HT1080 (cell line): ENCODE measurements around the gene RTN4R. TPM values are rescaled to one million over a fixed set of nuclear protein-coding genes. Genes with fewer than 3 reads are reported as not detected.

Source experiments
- DNase-seq: peaks from one replicate; pipeline ENCODE4 v3.0.0-alpha.2; 2015; ENCODE audit warnings: low read depth
- total RNA-seq: library from RNA; depleted of rRNA; stranded (reverse); fragments of >200 nt; shearing (Covaris generic); gene quantifications from 2 replicates; pipeline ENCODE4 v1.2.3, GENCODE V29; 2014

The RTN4R gene
- total RNA-seq, 1 experiment from 2014 or later, result 4.9 TPM

DNA sequence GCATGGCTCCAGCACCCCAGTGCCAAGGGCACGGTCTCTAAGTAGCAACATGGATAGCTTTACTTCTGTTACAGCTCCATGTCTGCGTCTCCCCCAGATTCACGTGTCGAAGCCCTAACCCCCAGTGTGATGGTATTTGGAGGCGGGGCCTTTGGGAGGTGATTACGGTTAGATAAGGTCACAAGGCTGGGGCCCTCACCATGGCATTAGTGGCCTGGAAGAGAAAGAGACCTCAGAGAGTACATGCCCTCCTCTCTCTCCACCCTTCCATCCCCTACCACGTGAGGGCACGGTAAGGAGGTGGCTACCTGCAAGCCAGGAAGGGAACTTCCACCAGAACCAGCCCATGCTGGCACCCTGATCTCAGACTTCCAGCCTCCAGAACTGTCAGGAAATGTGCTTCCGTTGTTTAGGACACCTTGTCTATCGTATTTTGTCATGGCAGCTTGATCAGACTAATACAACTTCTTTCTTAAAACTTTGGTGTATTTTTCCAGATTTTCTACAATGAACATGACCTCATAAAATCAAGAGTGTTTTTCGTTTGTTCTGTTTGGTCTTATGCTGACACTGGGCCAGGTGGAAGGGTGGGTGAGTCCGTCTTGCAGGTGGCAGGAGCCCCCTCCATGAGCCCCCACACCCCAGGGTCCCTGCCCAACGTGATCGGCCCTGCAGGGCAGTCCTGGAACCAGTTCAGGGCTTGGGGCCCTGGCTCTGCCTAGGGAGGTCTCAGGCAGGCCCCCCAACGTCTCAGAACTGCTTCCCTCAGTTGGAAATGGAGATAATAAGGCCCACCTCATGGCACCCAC is 10.7 kb downstream of the RTN4R start:
- DNase-seq, result no peak

DNA sequence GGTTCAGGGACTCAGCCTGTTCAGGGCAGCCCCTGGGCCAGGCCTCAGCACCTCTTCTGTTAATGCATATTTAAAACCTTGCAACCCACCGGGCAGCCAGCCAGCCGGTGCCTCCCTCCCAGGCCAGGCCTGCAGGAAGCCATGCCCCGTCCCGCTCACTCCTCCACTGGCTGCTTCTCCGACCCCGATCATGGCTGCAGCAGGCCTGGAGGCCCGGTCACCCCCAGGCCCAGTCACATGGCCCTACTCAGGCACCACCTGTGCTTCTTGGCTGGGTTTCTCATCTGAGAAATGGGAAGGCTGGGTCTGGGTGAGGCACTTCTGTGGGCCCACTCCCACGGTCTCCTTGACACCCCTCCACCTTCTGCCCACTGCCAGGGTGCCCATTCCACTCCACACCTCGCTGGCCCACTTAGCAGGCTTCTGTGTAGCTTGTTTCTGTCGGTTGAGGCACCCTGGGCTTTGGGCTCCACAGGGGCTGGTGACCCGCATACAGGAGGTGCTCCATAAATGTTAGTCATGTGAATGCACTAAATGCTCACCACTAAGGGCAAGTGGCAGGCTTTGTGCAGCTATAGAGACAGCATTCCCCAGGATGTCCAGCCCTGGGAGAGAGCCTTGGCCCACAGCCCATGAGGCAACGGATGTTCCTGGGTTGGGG is 11.4 kb downstream of the RTN4R start:
- DNase-seq, result no peak

DNA sequence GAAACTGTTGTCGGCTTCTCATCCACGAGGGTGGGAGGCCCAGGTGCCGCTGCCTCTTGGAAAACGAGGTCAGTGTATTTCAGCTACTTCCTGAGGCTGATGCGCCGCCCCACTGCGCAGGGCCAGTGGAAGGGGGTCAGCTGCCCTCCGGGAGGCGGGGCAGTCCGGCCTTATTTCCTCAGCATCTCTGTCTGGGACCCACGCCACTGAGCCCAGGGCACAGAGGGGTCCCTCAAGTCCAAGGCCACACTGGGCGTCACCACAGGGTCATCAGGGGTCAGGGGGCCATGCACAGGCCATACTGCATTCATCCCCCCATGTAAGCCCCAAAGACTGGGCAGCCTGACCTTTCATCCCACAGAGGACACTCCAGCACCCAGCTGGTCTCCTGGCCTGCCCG is 12.1 kb downstream of the RTN4R start:
- no peak for DNase-seq

DNA sequence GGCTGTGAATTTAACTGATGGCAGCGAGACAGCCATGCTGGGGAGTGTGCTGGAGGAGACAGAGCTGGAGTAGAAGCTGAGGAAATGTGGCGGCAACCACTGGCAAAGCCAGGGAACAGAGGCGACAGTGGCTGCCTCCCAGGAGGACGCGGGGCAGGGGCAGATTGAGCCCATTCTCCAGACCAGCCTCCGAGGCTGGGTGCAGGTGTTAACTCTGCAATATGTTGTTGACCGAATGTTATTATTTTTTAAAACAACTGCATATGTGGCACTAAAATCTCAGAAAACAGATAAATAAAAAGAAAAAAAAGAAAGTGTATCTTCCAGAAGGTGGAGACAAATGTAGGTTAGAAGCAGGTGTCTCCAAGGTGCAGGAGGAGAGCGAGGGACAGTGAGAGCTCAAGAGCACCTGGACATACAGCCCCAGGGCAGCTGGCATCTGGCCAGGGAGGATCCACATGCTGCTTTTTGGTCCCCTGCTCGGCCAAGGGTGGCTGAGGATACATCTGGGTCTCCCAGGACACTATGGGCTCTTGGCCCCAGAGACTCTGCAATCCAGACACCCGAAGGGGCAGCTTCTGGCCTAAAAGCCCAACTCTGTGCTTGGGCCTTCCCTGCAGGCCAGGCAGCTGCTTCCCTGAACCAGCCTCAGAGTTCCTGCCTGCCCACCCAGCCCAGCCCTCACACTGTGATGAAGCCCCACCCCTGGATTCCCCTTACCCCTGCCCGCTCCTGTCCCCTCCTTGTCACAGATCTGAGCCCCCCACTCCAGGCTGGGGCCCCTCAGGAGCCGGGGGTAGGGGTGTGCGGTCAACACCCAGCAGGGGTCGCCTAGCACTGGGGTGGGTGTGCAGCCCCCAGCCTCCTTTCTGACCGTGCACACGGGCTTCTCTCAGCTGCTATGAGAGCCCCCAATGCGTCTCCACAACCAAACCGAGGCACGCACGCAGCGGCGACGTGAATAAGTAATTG is 12.9 kb downstream of the RTN4R start:
- DNase-seq, result no peak

DNA sequence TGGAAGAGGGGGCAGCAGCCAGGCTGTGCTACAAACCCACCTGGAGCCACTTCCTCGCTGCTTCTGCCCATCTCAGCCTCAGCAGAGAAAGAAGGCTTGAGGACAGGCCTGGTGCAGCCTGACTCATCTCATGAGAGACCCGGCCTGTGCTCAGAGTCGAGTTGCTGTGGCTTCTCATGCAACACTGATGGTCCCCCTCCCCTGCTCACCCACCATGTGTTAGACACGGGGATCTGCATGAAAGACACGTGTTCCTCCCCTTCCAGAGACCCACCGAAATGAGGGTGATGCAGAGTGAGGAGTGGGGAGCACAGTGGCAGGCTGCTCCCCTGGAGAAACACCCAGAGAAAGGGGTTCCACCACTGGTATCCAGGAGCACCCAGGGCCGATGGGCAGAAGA is 15.0 kb downstream of the RTN4R start:
- no peak for DNase-seq

DNA sequence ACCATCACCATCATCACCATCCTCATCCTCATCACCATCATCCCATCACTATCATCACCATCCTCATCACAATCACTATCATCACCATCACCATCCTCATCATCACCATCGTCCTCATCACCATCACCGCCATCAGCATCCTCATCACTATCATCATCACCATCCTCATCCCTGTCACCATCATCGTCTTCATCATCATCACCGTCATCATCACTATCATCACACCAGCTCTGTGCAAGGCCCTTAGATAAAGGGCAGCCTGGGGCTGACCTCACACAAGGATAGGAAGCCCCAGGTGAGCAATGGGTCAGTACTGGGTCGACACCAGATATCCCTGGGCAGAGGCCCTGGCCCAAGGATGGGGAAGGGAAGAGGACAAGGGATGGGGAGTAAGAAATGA is 16.1 kb downstream of the RTN4R start:
- DNase-seq, result no peak

- DNase-seq, result no peak
Measured at GRCh38 chr22:20251491-20251890, 16.6 kb downstream of the RTN4R start.

GRCh38 chr22:20249797-20250354 is 18.2 kb downstream of the RTN4R start:
- DNase-seq, result no peak

DNA sequence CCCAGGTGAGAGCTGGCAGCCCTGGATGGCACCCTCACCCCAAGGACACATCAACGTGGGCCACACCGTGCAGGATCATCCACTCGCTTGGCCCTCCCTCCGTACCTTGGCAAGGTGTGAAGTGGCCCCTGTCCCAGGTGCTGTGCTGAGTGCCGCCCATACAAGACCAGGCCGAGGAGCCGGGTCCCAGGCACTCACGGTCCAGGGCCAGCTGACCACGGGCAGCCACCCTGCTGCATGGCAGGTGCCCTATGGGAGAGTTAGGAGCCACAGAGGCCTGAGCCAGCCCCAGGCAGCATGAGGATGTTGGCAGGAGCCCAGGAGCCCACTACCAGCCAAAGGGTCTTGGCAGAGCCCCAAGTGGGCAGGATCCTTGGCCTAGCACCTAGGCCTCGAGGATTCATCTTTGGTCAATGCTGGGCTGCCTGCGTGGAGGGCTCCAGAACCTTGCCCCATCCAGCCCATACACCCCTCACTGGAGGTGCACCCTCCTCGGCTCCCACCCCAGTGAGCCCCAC is 19.6 kb downstream of the RTN4R start:
- DNase-seq, result no peak

GRCh38 chr22:20247608-20248171 is 20.4 kb downstream of the RTN4R start:
- DNase-seq, result no peak

- no peak for DNase-seq
Measured at GRCh38 chr22:20247010-20247505, 21.1 kb downstream of the RTN4R start.

GRCh38 chr22:20246368-20247009 is 21.6 kb downstream of the RTN4R start:
- DNase-seq, result no peak

- no peak for DNase-seq
Measured at GRCh38 chr22:20245577-20246367, 22.3 kb downstream of the RTN4R start.

GRCh38 chr22:20244691-20245576 is 23.2 kb downstream of the RTN4R start:
- no peak for DNase-seq

- no peak for DNase-seq
Measured at GRCh38 chr22:20244250-20244648, 23.9 kb downstream of the RTN4R start.

DNA sequence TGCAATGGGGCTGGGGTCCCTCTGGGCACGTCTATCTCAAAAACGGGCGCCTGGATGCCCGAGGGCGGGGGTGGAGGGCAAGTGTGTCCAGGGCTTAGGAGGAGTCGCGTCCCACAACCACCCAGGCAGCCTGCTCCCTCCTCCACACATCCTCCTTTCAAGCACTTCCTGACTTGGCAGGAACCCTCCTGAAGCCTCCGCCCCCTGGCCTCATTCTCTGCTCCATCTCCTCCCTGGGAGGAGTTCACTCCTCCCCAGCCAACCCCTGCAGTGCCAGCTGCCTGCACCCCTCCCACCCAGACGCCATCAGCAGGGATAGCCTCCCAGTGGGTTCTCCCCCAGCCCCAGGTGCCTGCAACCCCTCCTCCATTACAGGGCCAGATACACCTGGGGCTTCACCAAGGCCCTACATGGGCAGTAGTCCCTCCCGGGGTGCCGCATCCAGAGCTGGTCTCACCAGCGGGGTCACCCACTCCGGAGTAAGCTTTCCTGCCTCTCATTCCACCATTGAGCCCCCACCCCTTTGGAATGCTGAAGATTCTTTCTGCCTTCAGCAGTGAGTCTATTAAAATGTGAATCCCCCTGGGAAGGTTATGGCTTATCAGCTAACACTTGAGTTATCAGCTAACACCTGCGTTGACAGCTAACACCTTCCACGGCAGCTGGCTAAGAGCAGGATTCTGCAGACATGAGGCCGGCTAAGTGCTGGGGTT is 24.4 kb downstream of the RTN4R start:
- DNase-seq, result peak; percentile 67

DNA sequence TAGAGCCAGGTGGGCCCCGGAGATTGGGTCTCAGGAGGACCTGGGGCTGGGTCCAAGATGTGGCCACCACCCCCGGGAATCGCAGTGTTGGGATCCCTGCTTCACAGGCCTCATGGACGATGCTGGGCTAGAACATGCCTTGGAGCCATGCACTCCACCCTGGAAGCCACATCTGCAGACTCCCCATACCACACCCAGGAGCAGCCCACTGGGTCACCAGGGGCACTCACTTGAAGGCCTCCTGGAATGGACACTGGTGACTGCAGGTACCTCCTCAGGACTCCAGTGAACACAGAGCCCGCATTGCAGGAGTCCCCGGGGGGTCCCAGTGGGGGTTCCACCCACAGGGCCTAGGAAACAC is 25.0 kb downstream of the RTN4R start:
- no peak for DNase-seq
